Choroid plexus epithelial cell (primary cell): ENCODE data around the gene PNCK.
"Not testable (repeated sequence)": the region's sequence is repeated elsewhere in the genome, so short reads cannot be mapped to it uniquely, and the experiment has no call there.

Experiments
- DNase-seq: peaks from one replicate; pipeline ENCODE4 v3.0.0-alpha.2; 2010; ENCODE audit warnings: low read depth
- H3K4me3 ChIP-seq: 2 replicates; pipeline ENCODE4 v1.5.1; 2011; ENCODE audit warnings: low read depth, mild to moderate bottlenecking, control low read depth, low read length, moderate library complexity
- CTCF ChIP-seq: conservative IDR thresholded peaks from 2 replicates; pipeline ENCODE4 v1.5.1; 2011; ENCODE audit warnings: low read depth, mild to moderate bottlenecking, control low read depth, inconsistent platforms, low read length, moderate library complexity

The PNCK gene

GRCh38 chrX:153692611-153693156 lies 19.1 kb upstream of the PNCK start:
- no peak for DNase-seq
- TF ChIP-seq CTCF: no peak
- H3K4me3 ChIP-seq: no peak overlapping the region

- no peak overlapping the region for H3K4me3 ChIP-seq
- TF ChIP-seq CTCF: no peak
- no peak for DNase-seq
Measured at GRCh38 chrX:153692003-153692402, 18.4 kb upstream of the PNCK start.

- not testable (repeated sequence) for H3K4me3 ChIP-seq, DNase-seq
Measured at GRCh38 chrX:153691032-153691827, 17.6 kb upstream of the PNCK start.

GRCh38 chrX:153690466-153690865 lies 16.9 kb upstream of the PNCK start:
- no peak for TF ChIP-seq CTCF
- no peak for DNase-seq
- no peak overlapping the region for H3K4me3 ChIP-seq

GRCh38 chrX:153689654-153690465 lies 16.2 kb upstream of the PNCK start:
- peak; percentile 3 for TF ChIP-seq CTCF
- H3K4me3 ChIP-seq: no peak overlapping the region

GRCh38 chrX:153688911-153689590 lies 15.4 kb upstream of the PNCK start:
- no peak for TF ChIP-seq CTCF
- peak overlapping the region; percentile 45 for H3K4me3 ChIP-seq
- DNase-seq: no peak

More at GRCh38 chrX:153689654-153690465, 16.2 kb upstream of the PNCK start:
- no peak for DNase-seq

GRCh38 chrX:153688506-153688905 lies 14.9 kb upstream of the PNCK start:
- DNase-seq: no peak
- peak overlapping the region; percentile 45 for H3K4me3 ChIP-seq
- no peak for TF ChIP-seq CTCF
